HuH-7 (cell line): ENCODE results near the gene SLC6A6.
A peak's percentile ranks its signal among the peaks of the same experiment; 100 is the strongest.
"Not testable (repeated sequence)": the region's sequence is repeated elsewhere in the genome, so short reads cannot be mapped to it uniquely, and the experiment has no call there.

Experiments
- DNase-seq: peaks from one replicate; pipeline ENCODE4 v3.0.0; 2011; ENCODE audit warnings: low spot score

Gene SLC6A6

GRCh38 chr3:14508966-14509795 is 106.8 kb downstream of the SLC6A6 start:
- peak; percentile 98 for DNase-seq

DNA sequence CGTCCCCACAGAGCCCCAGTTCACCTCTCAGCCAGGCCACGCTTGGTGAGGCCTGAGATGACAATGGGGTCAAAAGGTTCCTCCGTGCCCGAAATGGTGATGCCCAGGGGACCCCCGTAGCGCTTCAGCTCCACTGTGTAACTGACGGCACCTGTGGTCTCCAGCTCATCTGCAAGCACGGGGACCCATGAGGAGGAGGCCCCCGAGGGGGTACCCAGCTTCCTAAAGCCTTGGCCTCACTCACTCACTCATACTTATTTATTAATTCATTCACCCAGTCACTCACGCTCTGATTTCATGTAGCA is 107.3 kb downstream of the SLC6A6 start:
- DNase-seq: no peak

- no peak for DNase-seq
Observed at GRCh38 chr3:14510838-14511622, 108.6 kb downstream of the SLC6A6 start.

GRCh38 chr3:14511623-14512280 is 109.3 kb downstream of the SLC6A6 start:
- no peak for DNase-seq

- no peak for DNase-seq
Observed at GRCh38 chr3:14512281-14512941, 110.0 kb downstream of the SLC6A6 start.

GRCh38 chr3:14512942-14513327 is 110.5 kb downstream of the SLC6A6 start:
- no peak for DNase-seq

GRCh38 chr3:14513566-14514322 is 111.3 kb downstream of the SLC6A6 start:
- DNase-seq: no peak

DNA sequence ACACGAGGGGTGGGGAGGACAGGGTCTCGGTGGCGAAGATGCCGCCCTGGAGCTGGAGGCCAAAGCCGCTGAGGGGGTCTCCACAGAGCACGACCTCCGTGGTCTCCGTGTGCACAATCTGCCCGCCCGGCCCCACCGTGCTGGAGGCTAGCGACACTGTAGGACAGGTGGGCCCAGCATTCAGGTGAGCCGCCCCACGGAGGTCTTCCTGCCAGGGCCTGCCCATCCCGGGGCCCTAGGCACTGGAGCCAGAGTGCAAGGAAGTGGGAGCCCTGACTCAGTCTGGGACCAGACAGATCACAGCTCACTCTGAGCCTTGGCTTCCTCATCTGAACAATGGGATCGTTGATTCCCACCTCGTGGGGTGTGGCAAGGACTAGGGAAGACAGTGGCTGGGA is 111.9 kb downstream of the SLC6A6 start:
- DNase-seq: no peak

GRCh38 chr3:14515526-14515925 is 113.1 kb downstream of the SLC6A6 start:
- DNase-seq: not testable (repeated sequence)

GRCh38 chr3:14516738-14517345 is 114.4 kb downstream of the SLC6A6 start:
- no peak for DNase-seq

DNA sequence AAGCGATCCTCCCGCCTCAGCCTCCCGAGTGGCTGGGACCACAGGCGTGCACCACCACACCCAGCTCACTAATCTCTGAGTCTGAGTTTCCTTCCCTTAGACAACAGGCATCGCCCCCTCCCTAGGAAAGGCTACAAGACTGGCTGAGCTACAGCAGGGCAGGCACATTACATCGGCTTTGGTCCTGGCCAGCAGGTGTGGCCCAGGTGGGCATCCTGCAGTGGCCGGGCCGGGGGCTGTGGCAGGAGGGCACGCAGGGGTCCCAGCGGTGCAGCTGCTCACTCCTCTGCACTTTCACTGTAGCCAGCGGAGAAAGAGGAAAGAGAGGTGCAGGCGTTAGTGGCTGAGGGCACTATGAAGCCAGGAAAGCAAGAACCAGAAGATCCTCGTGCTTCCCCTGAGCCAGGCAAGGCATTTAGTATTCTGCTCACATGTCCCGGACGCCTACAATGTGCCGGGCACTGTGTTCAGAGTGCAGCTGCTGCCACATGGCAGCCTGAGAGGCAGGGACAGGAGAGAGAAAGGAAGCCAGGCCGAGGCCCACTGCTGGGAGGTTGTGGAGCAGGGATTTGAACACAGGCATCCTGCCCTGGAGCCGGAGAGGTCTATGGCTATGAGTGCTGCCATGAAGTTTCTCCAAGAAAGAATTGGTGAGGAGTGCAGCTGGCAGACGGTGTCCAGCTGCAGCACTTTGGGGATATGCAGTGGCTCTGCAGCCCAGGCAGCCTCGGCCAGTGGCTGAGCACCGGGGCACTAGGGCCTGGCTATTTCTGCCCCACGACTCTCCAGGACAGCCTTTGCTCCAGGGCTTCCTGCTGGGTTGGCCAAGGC is 115.4 kb downstream of the SLC6A6 start:
- no peak for DNase-seq

- DNase-seq: no peak
Observed at GRCh38 chr3:14518432-14518802, 116.0 kb downstream of the SLC6A6 start.

DNA sequence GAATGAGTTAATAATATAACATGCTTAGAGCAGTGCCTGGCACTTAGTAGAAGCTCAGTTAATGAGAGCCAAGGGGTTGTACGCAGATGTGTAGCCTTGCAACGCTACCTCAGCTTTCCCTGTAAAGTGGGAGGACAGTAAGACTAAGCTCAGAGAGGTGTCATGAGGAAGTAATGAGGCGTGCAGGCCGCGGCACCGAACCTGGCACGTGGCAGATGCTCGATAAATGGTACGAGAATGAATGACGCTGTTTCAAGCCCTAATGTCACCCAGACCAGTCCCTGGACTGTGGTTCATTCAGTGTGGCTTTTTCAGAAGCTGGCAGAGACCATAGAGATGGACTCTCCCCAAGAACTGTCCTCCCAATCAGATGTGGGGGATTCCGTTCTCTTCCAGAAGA is 116.5 kb downstream of the SLC6A6 start:
- DNase-seq: no peak

DNA sequence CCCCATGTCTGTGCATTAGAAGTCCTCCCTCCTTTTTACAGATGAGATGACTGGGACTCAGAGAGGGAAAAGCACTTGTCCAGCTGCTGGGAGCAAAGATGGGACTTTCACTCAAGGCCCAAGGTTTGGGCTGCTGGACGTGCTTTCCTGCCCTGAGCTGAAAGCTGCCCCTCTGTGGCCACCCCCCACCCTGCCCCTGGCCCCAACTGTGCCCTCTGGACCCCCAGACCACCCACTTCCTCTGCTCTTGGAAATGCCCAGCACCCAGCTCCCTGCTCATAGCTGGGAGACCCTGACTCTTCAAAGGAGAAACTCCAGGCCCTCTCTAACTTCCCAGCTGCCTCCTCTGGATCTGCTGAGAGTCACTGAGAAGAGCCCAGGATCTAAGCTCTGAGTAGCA is 117.0 kb downstream of the SLC6A6 start:
- DNase-seq: no peak

DNA sequence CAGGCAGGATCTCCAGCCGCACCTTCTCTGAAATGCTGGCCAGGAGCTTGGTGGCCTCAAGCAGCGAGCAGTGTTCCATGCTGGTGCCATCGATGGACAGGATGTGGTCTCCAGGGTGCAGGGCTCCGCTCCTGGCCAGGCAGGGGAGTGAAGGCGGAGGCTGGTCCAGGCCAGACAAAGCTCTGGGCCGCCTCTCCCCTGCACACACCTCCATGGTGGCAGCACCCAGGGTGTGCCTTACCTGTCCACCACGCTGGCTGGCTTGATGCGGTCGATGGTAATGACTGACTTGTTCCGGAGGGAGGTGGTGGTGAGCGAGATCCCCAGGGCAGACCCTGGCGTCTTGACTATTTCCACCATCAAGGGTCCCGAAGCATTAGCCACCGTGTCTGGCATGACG is 117.7 kb downstream of the SLC6A6 start:
- DNase-seq: no peak

DNA sequence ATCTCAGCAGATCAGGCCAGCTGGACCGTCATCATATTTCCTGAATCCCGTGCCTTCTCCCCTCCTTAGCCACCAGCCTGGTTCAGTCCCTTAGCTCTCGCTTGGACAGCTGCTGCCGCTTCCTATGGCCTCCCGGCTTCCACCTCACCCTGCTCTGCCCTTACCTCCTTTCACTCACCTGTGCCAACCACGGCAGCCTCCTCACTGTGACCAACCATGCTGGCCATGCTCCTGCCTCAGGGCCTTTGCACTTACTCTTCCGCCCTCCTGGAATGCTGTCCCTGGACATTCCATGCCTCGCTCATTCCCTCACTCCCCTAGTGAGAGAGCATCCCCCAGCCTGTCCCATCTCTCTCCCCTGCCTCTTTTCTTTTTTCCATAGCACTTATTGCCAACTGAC is 118.6 kb downstream of the SLC6A6 start:
- no peak for DNase-seq

DNA sequence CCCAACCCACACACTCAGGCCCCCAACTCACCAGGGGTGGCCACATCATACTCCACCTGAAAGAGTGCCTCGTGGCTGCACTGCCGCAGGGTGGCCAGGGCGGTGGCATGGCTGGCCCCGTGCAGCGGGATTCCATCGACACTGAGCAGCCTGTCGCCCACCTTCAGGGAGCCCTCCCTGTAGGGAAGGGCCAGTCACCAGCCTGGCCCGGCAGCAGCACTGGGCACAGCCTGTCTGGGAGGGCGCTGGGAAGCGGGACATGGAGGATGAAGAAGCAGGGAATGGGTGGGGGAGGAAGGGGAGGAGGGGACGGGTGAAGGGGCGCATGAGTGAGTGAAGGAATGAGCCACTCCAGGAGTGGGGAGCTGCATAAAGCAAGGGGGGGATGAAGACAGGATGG is 119.2 kb downstream of the SLC6A6 start:
- DNase-seq: no peak

GRCh38 chr3:14522129-14522691 is 119.8 kb downstream of the SLC6A6 start:
- DNase-seq: no peak

- no peak for DNase-seq
Observed at GRCh38 chr3:14522768-14523167, 120.4 kb downstream of the SLC6A6 start.

DNA sequence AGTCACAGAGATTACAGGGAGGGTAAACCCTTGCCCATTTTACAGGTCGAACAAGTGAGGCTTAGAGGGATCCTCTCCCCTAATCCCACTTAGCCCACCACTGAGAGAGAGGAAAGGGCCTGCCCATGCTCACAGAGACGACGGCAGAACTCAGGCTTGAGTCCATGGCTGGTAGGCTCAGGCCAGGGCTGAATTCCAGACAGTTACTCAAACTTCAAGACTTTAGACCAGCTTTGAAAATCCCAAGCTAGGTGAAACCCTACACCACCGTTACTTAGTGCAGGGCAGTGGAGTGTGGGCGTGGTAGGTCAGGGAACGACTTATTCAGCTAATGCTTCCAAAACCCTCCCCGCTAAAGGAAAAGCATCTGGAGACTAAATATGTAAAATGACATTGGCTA is 121.4 kb downstream of the SLC6A6 start:
- DNase-seq: no peak
